GM10248 (cell line): ENCODE data around the gene ARMC10.

ENCODE experiments used
- CTCF ChIA-PET: fragments of 300-600 bp; sonication (Branson Sonifier 250); formaldehyde crosslinking; extraction: SDS; loops from one replicate; lab custom pipeline; 2021; ENCODE audit warnings: antibody characterized with exemption; lab: Yijun Ruan, JAX
- POLR2A ChIA-PET: fragments of 350-650 bp; sonication (Branson Sonifier 250); formaldehyde crosslinking; extraction: SDS; loops from one replicate; lab custom pipeline; 2020; ENCODE audit warnings: antibody characterized with exemption; lab: Yijun Ruan, JAX
- DNase-seq: peaks from one replicate; pipeline ENCODE4 v3.0.0; 2012; ENCODE audit errors: extremely low spot score
- CTCF ChIP-seq: IDR thresholded peaks from 2 replicates; pipeline ENCODE4 v1.5.1; 2012; ENCODE audit warnings: mild to moderate bottlenecking, low read depth; ENCODE audit errors: extremely low read depth, missing control alignments, control extremely low read depth

ARMC10 gene

GRCh38 chr7:103115771-103116170 is 40.8 kb downstream of the ARMC10 start:
- no peak for DNase-seq
- no peak for TF ChIP-seq CTCF
- CTCF ChIA-PET: no interaction called here
- POLR2A ChIA-PET: no interaction called here

GRCh38 chr7:103116511-103116910 is 41.6 kb downstream of the ARMC10 start:
- ChIA-PET CTCF (no interaction called here), POLR2A (no interaction called here)
- TF ChIP-seq CTCF: no peak
- no peak for DNase-seq

GRCh38 chr7:103116991-103117390 is 42.1 kb downstream of the ARMC10 start:
- no peak for DNase-seq
- ChIA-PET POLR2A (no interaction called here), CTCF (no interaction called here)
- no peak for TF ChIP-seq CTCF

GRCh38 chr7:103117465-103117864 is 42.5 kb downstream of the ARMC10 start:
- CTCF ChIA-PET: no interaction called here
- POLR2A ChIA-PET: no interaction called here
- no peak for TF ChIP-seq CTCF
- DNase-seq: no peak

- ChIA-PET CTCF (interaction anchor here (1.4 to 2.2 kb wide), 2 partner anchors 9 to 11 kb away, joined by 4 to 11 read pairs; no protein-coding TSS in a partner anchor), POLR2A (no interaction called here)
- no peak for DNase-seq
- no peak for TF ChIP-seq CTCF
Observed at GRCh38 chr7:103119791-103120291, 44.9 kb downstream of the ARMC10 start.

- DNase-seq: no peak
- ChIA-PET CTCF (interaction anchor here (1.4 to 2.2 kb wide), 2 partner anchors 9 to 10 kb away, joined by 4 to 11 read pairs; no protein-coding TSS in a partner anchor), POLR2A (no interaction called here)
- TF ChIP-seq CTCF: no peak
Observed at GRCh38 chr7:103120362-103120761, 45.4 kb downstream of the ARMC10 start.

- ChIA-PET POLR2A (no interaction called here), CTCF (interaction anchor here (2.2 kb wide), 1 partner anchor 9 kb away, joined by 11 read pairs; no protein-coding TSS in a partner anchor)
- DNase-seq: no peak
- TF ChIP-seq CTCF: no peak
Observed at GRCh38 chr7:103121641-103122040, 46.7 kb downstream of the ARMC10 start.
